ENCODE results near the gene CDC45.

GRCh38 chr22:19556963-19557545 lies 77.3 kb downstream of the CDC45 start:
- no peak for TF ChIP-seq CTCF (IDR thresholded peaks at IDR 0.05)
- no peak for TF ChIP-seq ZFX (IDR thresholded peaks at IDR 0.05; ENCODE audit: borderline replicate concordance)

Data from 22Rv1 (cell line).